Urinary bladder (tissue), 4 donors: ENCODE results near the gene CPSF6. TPM values are rescaled to one million over a fixed set of nuclear protein-coding genes. Genes with fewer than 3 reads are reported as not detected.

Source experiments
- DNase-seq: peaks from one replicate; pipeline ENCODE4 v3.0.0-alpha.2; 2015; ENCODE audit errors: extremely low spot score
- H3K27ac ChIP-seq: one replicate; pipeline ENCODE4 v1.5.1; 2013; ENCODE audit warnings: low read depth, mild to moderate bottlenecking, moderate library complexity
- H3K36me3 ChIP-seq: one replicate; pipeline ENCODE4 v1.6.1; 2013; ENCODE audit warnings: mild to moderate bottlenecking, moderate library complexity; ENCODE audit not compliant: insufficient read depth
- H3K4me1 ChIP-seq: one replicate; pipeline ENCODE4 v1.6.1; 2013; ENCODE audit warnings: mild to moderate bottlenecking, moderate library complexity; ENCODE audit not compliant: insufficient read depth
- H3K4me3 ChIP-seq: one replicate; pipeline ENCODE4 v1.5.1; 2013; ENCODE audit warnings: low read depth, low read length
- WGBS: extraction: QIAGEN DNeasy Blood & Tissue Kit; methylation state at CpG from one replicate; pipeline ENCODE4 v1.1.7; 2013; 5-methylcytosine and 5-hydroxymethylcytosine counted together
- polyA plus RNA-seq: library from polyadenylated mRNA; stranded (reverse); fragments of 200-250 nt; gene quantifications from one replicate; pipeline ENCODE4 v1.2.3, GENCODE V29; 2013
- total RNA-seq: library from RNA; depleted of rRNA; stranded (reverse); fragments of >200 nt; gene quantifications from one replicate; pipeline ENCODE4 v1.2.3, GENCODE V29; 2014
- donor health status: healthy with polysubstance abuse.
- donor health status: healthy.

Gene CPSF6
- total and polyA plus RNA-seq, 2 donors = 18.5 to 120 TPM

GRCh38 chr12:69318225-69318624, 78.9 kb downstream of the CPSF6 start:
- no peak overlapping the region for H3K4me3 ChIP-seq
- no peaks in the 10 kb centered on the region for H3K4me1 ChIP-seq
- no peaks in the 10 kb centered on the region for H3K36me3 ChIP-seq
- WGBS = 91% methylated on average over 2 of the region's 2 CpGs
- DNase-seq = no peak
- no peak overlapping the region for H3K27ac ChIP-seq

- Histone ChIP-seq H3K4me1 (no peaks in the 10 kb centered on the region), H3K4me3 (no peak overlapping the region), H3K36me3 (no peaks in the 10 kb centered on the region), H3K27ac (no peak overlapping the region)
- DNase-seq = no peak
- WGBS = 84% methylated on average over 1 of the region's 1 CpG
These were observed 82.0 kb downstream of the CPSF6 start for GRCh38 chr12:69321351-69321750.

Other genes with a start within 250 kb of the CPSF6 start
- gene LYZ, start 108.8 kb downstream of the CPSF6 start, total RNA-seq = 33.0 TPM
- 40.6 TPM for gene LYZ, start 108.8 kb downstream of the CPSF6 start, polyA plus RNA-seq
- gene YEATS4, start 120.2 kb downstream of the CPSF6 start, total RNA-seq = 24.0 TPM
- gene YEATS4, start 120.2 kb downstream of the CPSF6 start, polyA plus RNA-seq = 15.2 TPM
- 95.2 TPM for gene FRS2, start 230.8 kb downstream of the CPSF6 start, total RNA-seq
- gene FRS2, start 230.8 kb downstream of the CPSF6 start, polyA plus RNA-seq = 18.3 TPM